PC-3 (cell line): ENCODE results near the gene PHAX. TPM values are rescaled to one million over a fixed set of nuclear protein-coding genes. Genes with fewer than 3 reads are reported as not detected.
"Not testable (repeated sequence)": the region's sequence is repeated elsewhere in the genome, so short reads cannot be mapped to it uniquely, and the experiment has no call there.

Experiments used
- ATAC-seq: fragments of 200-7000 bp; cut with Tn5 transposase; 2 replicates; pipeline ENCODE4 v1.9.1; 2020; ENCODE audit warnings: mild to moderate bottlenecking, moderate library complexity
- BruUV-seq: library from RNA; stranded (reverse); fragments of 400-500 nt; replicated peaks from 2 replicates; lab custom pipeline; 2021; lab: Mats Ljungman, UMichigan
- CTCF ChIA-PET: fragments of 300-600 bp; sonication (Branson Sonifier 250); formaldehyde crosslinking; loops from one replicate; lab custom pipeline; 2022; ENCODE audit warnings: antibody characterized with exemption; lab: Charles Lee
- POLR2A ChIA-PET: fragments of 300-600 bp; sonication (Branson Sonifier 250); formaldehyde crosslinking; loops from one replicate; lab custom pipeline; 2022; ENCODE audit warnings: antibody characterized with exemption; ENCODE audit not compliant: unreplicated experiment; lab: Charles Lee
- DNase-seq: peaks from one replicate; pipeline ENCODE4 v3.0.0-alpha.2; 2015
- H2AFZ ChIP-seq: fragments of 300-600 bp; sonication (generic); 2 replicates; pipeline ENCODE4 v1.6.0; 2016; ENCODE audit warnings: antibody characterized with exemption, low read length
- H3F3A ChIP-seq: fragments of 300-600 bp; sonication (generic); one replicate; pipeline ENCODE4 v1.6.0; 2017; ENCODE audit warnings: antibody characterized with exemption, low read length, control low read depth, mild to moderate bottlenecking; ENCODE audit not compliant: unreplicated experiment
- H3K27ac ChIP-seq: fragments of 300-600 bp; sonication (generic); 2 replicates; pipeline ENCODE4 v1.5.1; 2016; ENCODE audit warnings: mild to moderate bottlenecking, low read length
- H3K27me3 ChIP-seq: fragments of 300-600 bp; sonication (generic); 2 replicates; pipeline ENCODE4 v1.6.1; 2016; ENCODE audit warnings: low read length, mixed read lengths
- H3K36me3 ChIP-seq: fragments of 300-600 bp; sonication (generic); 2 replicates; pipeline ENCODE4 v1.6.1; 2016; ENCODE audit warnings: low read depth, mixed run types, low read length, mixed read lengths
- H3K4me1 ChIP-seq: fragments of 300-600 bp; sonication (generic); 2 replicates; pipeline ENCODE4 v1.5.1; 2016; ENCODE audit warnings: low read length; ENCODE audit not compliant: insufficient read depth
- H3K4me2 ChIP-seq: fragments of 300-600 bp; sonication (generic); 2 replicates; pipeline ENCODE4 v1.6.0; 2016; ENCODE audit warnings: low read length
- H3K4me3 ChIP-seq: fragments of 300-600 bp; sonication (generic); 2 replicates; pipeline ENCODE4 v1.5.1; 2016; ENCODE audit warnings: mild to moderate bottlenecking, low read length, mixed read lengths
- H3K79me2 ChIP-seq: fragments of 300-600 bp; sonication (generic); 2 replicates; pipeline ENCODE4 v1.6.1; 2017; ENCODE audit warnings: low read length, mixed read lengths
- H3K9ac ChIP-seq: fragments of 300-600 bp; sonication (generic); 2 replicates; pipeline ENCODE4 v1.6.0; 2016; ENCODE audit warnings: mild to moderate bottlenecking, low read length
- H3K9me2 ChIP-seq: fragments of 300-600 bp; sonication (generic); replicated peaks from 2 replicates; pipeline ENCODE4 v1.6.1; 2016; ENCODE audit warnings: mixed run types, low read length, mixed read lengths
- H3K9me3 ChIP-seq: fragments of 300-600 bp; sonication (generic); 2 replicates; pipeline ENCODE4 v1.6.1; 2016; ENCODE audit warnings: low read length, mixed read lengths
- H4K20me1 ChIP-seq: fragments of 300-600 bp; sonication (generic); 2 replicates; pipeline ENCODE4 v1.6.1; 2016; ENCODE audit warnings: low read length, mixed read lengths
- EZH2 ChIP-seq: fragments of 300-600 bp; sonication (generic); IDR thresholded peaks from one replicate; pipeline ENCODE4 v1.6.1; 2017; ENCODE audit warnings: antibody characterized with exemption, mild to moderate bottlenecking, low read length; ENCODE audit not compliant: unreplicated experiment
- EZH2phosphoT487 ChIP-seq: fragments of 300-600 bp; sonication (generic); IDR thresholded peaks from 2 replicates; pipeline ENCODE4 v1.6.1; 2018; ENCODE audit warnings: mild to moderate bottlenecking, antibody characterized with exemption, low read length, borderline replicate concordance
- intact Hi-C: fragments of 100-400 bp; cut with micrococcal nuclease; formaldehyde crosslinking; loops from 2 replicates; pipeline ENCODE4 v1.9.0; 2023
- total RNA-seq: library from RNA; depleted of rRNA; stranded (reverse); fragments of >200 nt; gene quantifications from 2 replicates; pipeline ENCODE4 v1.2.3, GENCODE V29; 2014
- TF ChIP-seq, protein P1 (sequence below): fragments of 300-600 bp; sonication (generic); conservative IDR thresholded peaks from 2 replicates; pipeline ENCODE4 v1.5.1; 2017; ENCODE audit warnings: antibody characterized with exemption, low read depth, mild to moderate bottlenecking, low read length

PHAX gene
- total RNA-seq, 1 experiment from 2014 or later: 40.3 TPM

GRCh38 chr5:126664586-126664985, 63.8 kb downstream of the PHAX start:
- no peak overlapping the region for H2AFZ ChIP-seq
- TF ChIP-seq, protein P1, sequence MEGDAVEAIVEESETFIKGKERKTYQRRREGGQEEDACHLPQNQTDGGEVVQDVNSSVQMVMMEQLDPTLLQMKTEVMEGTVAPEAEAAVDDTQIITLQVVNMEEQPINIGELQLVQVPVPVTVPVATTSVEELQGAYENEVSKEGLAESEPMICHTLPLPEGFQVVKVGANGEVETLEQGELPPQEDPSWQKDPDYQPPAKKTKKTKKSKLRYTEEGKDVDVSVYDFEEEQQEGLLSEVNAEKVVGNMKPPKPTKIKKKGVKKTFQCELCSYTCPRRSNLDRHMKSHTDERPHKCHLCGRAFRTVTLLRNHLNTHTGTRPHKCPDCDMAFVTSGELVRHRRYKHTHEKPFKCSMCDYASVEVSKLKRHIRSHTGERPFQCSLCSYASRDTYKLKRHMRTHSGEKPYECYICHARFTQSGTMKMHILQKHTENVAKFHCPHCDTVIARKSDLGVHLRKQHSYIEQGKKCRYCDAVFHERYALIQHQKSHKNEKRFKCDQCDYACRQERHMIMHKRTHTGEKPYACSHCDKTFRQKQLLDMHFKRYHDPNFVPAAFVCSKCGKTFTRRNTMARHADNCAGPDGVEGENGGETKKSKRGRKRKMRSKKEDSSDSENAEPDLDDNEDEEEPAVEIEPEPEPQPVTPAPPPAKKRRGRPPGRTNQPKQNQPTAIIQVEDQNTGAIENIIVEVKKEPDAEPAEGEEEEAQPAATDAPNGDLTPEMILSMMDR: no peak
- TF ChIP-seq EZH2phosphoT487 (no peak), EZH2 (no peak)
- ChIA-PET CTCF (no interaction called here), POLR2A (no interaction called here)
- no peak overlapping the region for H3K27ac ChIP-seq
- no peak overlapping the region for H3K4me3 ChIP-seq
- no peaks in the 10 kb centered on the region for H3F3A ChIP-seq
- H4K20me1 ChIP-seq: no peaks in the 10 kb centered on the region
- no peaks in the 10 kb centered on the region for H3K4me1 ChIP-seq
- DNase-seq: no peak
- no peaks in the 10 kb centered on the region for H3K79me2 ChIP-seq
- no peaks in the 10 kb centered on the region for H3K9me3 ChIP-seq
- H3K9me2 ChIP-seq: no peaks in the 10 kb centered on the region
- H3K36me3 ChIP-seq: no peaks in the 10 kb centered on the region
- intact Hi-C loops: no loop called here
- ATAC-seq: no peak
- H3K27me3 ChIP-seq: no peaks in the 10 kb centered on the region
- H3K4me2 ChIP-seq: no peak overlapping the region
- no TSS peak for BruUV-seq
- H3K9ac ChIP-seq: no peak overlapping the region

- POLR2A ChIA-PET, CTCF ChIA-PET, H3F3A ChIP-seq, DNase-seq, H3K27me3 ChIP-seq, BruUV-seq, H3K4me3 ChIP-seq, H3K4me2 ChIP-seq, intact Hi-C loops, H3K27ac ChIP-seq, H4K20me1 ChIP-seq, H3K9ac ChIP-seq, H3K9me3 ChIP-seq, H2AFZ ChIP-seq, H3K4me1 ChIP-seq, H3K79me2 ChIP-seq, H3K9me2 ChIP-seq, ATAC-seq, H3K36me3 ChIP-seq: not testable (repeated sequence)
Measured at GRCh38 chr5:126670109-126670508, 69.4 kb downstream of the PHAX start.

GRCh38 chr5:126671681-126672080, 70.9 kb downstream of the PHAX start:
- H3K27me3 ChIP-seq, POLR2A ChIA-PET, H3K4me2 ChIP-seq, H3K4me3 ChIP-seq, H3K36me3 ChIP-seq, H3K27ac ChIP-seq, H2AFZ ChIP-seq, H3K9me3 ChIP-seq, CTCF ChIA-PET, BruUV-seq, H3K4me1 ChIP-seq, H3F3A ChIP-seq, intact Hi-C loops, DNase-seq, H3K9ac ChIP-seq, H3K9me2 ChIP-seq, H3K79me2 ChIP-seq, ATAC-seq, H4K20me1 ChIP-seq: not testable (repeated sequence)

DNA sequence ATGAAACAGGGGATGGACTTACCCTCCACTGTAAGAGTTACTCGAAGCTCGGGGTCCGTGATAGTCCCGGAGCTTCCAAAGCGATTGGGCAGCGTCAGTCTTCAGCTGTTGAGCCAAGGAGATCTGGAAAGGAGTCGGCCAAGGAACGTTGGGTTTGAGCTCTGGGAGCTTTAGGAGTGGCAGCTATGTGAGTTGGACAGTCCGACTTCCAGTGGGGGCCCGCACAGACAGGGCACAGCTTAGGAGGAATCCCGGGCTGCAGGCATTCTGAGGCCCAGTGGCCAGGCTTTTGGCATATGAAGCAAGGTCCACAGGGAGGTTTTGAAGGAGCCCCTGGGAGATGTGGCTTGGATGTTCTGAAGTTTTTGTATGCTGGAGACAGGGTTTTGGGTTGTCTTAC, 72.7 kb downstream of the PHAX start:
- Histone ChIP-seq H3K36me3 (no peaks in the 10 kb centered on the region), H3K9me3 (no peaks in the 10 kb centered on the region), H4K20me1 (no peaks in the 10 kb centered on the region), H3F3A (no peaks in the 10 kb centered on the region), H3K9ac (no peak overlapping the region), H3K4me2 (no peak overlapping the region), H3K4me3 (no peak overlapping the region), H3K27ac (no peak overlapping the region), H3K27me3 (no peaks in the 10 kb centered on the region), H3K9me2 (no peaks in the 10 kb centered on the region), H2AFZ (no peak overlapping the region), H3K79me2 (no peaks in the 10 kb centered on the region), H3K4me1 (no peaks in the 10 kb centered on the region)
- DNase-seq (no peak), ATAC-seq (no peak)
- no TSS peak for BruUV-seq
- intact Hi-C loops: no loop called here
- ChIA-PET CTCF (no interaction called here), POLR2A (no interaction called here)
- TF ChIP-seq, protein P1: no peak
- TF ChIP-seq EZH2 (no peak), EZH2phosphoT487 (no peak)
